ENCODE measurements around the gene AGPAT3.
A peak's percentile ranks its signal among the peaks of the same experiment; 100 is the strongest.

Gene AGPAT3

GRCh38 chr21:43937891-43938309 is 72.9 kb downstream of the AGPAT3 start:
- DNase-seq (ENCODE audit: low read depth): no peak

- peak; percentile 79 for DNase-seq (ENCODE audit: low read depth)
Measured at GRCh38 chr21:43938751-43939442, 73.9 kb downstream of the AGPAT3 start.

GRCh38 chr21:43939443-43940328 is 74.7 kb downstream of the AGPAT3 start:
- no peak for DNase-seq (ENCODE audit: low read depth)

DNA sequence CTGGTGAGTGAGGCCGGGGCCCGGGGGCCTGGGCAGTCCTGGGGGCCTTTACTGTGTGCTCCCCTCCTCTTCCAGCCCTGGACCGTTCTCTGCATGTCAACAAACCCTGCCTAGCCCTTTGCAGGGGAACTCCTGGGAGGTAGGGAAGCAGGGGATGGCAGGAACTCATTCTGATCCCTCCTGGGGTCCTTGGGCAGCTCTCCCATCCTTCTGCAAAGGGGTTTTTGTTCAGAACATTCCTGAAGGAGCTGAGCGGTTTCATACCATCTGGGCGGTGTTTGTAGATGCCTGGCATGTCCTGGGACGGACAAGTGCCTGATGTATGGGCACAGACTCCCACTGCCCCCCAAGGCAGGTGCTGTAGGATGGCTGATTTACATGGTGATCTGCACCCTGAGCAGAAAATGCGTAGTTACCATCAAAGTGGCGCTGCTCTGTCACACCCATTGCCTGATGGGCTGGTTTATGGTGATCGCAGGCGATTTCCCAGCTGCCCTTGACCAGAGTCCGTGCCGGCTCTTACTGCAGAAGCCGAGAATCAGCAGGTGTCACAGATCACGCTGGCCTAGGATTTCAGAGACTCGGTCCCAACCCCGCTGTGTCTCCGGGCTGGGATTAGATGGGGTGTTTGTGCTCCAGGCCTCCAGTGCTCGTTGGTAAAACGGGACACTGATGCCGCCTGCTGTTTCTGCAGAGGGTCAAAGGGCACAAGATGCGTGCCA is 75.5 kb downstream of the AGPAT3 start:
- DNase-seq (ENCODE audit: low read depth): no peak

GRCh38 chr21:43942201-43942600 is 77.2 kb downstream of the AGPAT3 start:
- DNase-seq (ENCODE audit: low read depth): no peak

GRCh38 chr21:43942621-43943020 is 77.6 kb downstream of the AGPAT3 start:
- DNase-seq (ENCODE audit: low read depth): no peak

DNA sequence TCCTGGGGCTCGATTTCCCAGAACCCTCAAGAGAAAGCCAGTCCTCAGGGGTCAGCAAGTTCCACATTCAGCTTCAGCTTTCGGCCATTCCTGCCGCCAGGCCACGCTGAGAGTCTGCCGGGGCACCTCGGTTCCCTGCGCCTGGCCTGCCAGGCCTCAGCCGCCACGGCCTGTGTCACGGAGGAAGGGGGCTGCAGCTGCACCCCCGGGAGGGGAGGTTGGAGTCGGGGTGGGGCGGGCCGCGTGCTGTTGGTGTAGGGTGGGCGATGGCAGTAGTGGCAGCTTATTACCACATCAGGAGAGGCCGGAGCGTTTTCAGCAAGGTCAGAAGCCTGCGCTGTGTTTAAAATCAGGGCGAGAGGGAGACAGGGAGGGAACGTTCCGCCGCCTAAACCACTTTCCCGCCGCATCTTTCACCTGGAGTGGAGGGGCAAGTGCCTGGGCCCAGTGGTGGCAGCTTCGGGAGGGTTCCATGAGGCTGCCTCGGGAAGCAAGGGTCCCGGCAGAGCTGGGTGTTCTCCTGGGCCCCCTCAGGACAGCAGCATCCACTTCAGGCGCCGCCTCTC is 78.6 kb downstream of the AGPAT3 start:
- no peak for DNase-seq (ENCODE audit: low read depth)

- DNase-seq (ENCODE audit: low read depth): no peak
Measured at GRCh38 chr21:43944078-43944633, 79.1 kb downstream of the AGPAT3 start.

DNA sequence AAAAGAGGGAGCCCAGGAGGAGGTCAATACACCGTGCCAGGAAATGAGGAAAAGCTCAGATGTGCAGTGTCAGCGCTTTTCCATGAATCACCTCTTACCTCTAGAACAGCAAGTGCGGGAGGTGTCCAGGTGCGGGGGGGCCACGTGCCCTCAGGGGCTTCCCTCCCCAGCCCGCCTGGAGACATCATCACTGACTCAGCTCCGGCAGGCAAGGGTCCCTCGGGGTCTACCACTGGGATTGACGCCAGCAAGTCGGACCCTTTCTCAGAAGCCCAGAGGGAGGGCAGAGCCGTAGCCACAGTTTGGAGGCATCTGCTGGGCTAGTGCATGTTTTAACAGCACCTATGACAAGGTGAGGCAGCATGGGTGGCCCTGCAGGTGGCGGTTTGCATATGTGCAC is 79.7 kb downstream of the AGPAT3 start:
- no peak for DNase-seq (ENCODE audit: low read depth)

GRCh38 chr21:43948740-43949498 is 83.9 kb downstream of the AGPAT3 start:
- no peak for DNase-seq (ENCODE audit: low read depth)

DNA sequence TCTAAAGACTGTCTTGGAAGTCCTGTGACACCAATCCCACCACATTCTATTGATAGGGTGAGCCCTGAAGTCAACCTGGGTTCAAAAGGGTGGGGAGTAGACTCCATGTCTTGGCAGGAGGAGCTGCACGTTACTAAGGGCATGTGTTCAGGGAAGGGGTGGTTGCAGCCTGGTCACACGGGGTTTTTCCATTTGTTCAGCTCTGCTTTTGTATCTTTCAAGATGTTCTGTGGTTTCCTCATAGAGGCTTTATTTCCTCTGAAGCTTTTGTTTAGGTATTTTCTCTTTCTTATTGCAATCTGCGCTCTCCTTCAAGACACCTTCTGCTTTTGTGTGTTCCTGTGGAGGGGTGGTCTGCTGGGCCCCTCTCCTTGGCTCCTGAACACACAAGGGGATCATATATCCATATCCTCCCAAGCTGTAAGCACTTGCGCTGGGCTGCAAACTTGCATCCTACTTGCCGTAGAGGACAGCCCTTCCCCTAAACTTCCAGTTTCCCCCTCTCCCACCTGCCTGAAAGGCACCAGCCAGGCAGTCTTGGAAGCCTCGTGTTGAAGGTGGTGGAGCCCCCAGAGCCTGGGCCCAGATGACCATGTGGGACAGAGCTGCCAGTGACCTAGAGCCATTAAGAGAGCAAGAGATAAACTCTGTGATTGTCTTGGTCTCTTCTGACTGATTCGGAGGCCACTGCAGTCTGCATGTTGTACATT is 84.6 kb downstream of the AGPAT3 start:
- no peak for DNase-seq (ENCODE audit: low read depth)

GRCh38 chr21:43950481-43950880 is 85.5 kb downstream of the AGPAT3 start:
- DNase-seq (ENCODE audit: low read depth): no peak

DNA sequence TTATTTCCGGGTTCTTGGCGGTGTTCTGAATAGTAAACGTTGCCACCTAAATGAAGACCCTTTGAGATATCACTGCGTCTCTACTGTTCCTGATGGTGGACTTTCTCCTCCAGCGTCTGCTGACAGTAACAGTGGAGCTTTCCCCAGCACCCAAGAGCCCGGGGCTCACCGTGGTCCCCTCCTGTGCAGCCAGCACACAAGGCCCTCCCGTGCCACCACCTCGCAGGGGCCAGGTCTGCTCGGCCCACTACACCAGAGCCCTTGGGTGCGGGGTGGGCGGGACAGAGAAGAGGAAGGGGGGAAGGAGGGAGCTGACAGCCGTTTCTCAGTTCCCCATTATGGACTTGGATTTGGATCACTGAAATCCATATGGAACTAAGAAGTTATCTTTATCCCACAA is 85.9 kb downstream of the AGPAT3 start:
- DNase-seq (ENCODE audit: low read depth): no peak

DNA sequence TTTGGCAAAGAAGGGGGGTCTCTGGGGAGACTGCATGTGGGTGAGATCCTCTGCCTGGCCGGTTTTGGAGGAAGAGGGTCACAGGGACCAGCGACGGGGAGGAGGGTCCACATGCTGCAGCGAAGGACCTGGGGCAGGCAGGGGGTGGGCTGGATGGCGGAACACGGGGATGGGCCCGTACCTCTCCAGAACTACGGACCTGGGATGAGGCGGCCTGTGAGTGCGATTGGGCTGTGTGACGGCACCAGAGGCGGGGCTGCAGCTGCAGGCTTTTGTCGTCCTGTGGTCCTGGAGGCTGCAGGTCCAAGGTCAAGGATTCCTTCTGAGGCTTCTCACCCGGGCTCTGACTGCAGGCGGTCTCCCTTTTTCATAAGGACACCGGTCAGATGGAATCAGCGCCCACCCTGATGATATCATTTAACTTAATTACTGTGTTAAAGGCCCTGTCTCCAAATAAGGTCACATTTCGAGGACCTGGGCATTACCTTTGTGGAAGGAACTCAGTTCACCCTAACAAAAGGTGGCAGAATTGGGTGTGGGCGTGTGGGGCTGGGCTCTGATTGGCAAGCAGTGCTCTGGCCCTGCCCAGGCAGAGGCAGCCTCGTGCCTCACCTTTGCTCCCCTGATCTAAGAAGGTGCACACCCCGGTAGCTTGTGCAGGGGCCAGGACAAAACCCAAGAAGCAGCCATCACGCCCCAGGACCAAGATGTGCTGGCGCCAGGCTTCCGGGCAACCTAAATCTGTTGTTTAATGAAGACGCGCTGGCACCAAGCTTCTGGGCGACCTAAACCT is 87.1 kb downstream of the AGPAT3 start:
- no peak for DNase-seq (ENCODE audit: low read depth)

DNA sequence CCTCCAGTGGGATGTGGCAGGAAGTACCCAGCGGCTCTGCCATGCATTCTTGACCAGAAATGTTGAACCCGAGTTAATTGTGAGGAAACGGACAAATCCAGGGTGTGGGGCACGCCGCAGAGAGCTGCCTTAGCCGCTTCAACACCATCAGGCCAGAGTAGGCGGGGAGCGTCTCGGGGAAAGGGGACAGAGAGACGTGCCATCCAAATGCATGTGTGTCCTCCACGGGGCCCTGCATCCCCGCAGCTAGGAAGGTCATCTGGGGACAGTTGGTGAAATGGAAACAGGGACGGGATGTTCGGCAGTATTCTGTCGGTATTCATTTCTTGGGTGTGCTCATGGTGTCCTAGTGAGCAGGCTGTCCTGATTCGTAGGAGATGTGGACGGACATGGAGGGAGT is 88.0 kb downstream of the AGPAT3 start:
- DNase-seq (ENCODE audit: low read depth): no peak

DNA sequence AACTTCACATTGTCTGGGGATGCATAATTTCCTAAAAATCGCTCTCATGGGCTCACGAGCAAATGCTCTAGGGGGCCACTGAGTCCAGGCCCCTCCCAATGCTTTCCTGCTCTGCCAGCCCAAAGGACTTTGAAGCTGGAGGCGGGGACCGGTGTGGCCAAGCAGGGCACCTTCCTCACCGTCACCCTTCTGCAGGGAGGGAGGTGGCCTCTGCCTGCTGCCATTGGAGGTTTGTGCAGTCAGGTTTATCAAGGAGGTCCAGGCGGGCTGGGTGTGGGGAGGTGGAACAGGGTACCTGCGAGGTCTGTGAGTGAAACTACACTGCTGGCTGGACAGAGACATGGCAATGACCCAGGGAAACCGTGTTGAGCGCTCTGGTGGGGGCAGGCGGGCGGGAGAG is 89.0 kb downstream of the AGPAT3 start:
- no peak for DNase-seq (ENCODE audit: low read depth)

- DNase-seq (ENCODE audit: low read depth): no peak
Measured at GRCh38 chr21:43954896-43955295, 89.9 kb downstream of the AGPAT3 start.

DNA sequence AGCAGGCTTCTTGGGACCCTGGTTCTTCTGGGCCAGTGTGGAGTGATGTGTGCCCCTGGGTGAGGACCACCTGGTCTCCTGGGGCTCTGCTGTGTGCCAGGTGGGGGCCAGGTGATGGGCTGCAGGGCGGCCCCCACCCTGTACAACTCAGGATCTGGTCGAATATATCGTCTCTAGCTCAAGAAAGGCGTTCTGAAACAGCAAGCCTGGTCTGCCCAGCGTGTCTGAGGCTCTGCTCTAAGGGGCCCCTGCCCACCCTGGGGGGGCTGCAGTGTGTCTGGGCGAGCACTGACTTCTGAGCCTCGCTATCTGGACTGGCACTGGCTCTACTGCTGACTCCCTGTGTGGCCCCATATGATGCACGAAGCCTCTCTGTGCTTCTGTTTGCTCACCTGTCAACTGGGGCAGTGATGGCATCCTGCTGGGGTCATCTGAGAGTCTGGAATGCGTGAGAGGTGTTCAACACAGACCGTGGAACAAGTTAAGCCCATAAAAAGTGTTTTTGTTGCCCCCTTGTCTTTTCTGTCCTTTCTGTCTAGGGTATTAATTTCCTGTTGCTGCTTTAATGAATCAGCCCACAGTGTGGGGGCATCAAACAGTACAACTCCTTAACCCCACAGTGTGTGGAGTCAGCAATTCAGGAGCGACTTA is 91.1 kb downstream of the AGPAT3 start:
- DNase-seq (ENCODE audit: low read depth): no peak

DNA sequence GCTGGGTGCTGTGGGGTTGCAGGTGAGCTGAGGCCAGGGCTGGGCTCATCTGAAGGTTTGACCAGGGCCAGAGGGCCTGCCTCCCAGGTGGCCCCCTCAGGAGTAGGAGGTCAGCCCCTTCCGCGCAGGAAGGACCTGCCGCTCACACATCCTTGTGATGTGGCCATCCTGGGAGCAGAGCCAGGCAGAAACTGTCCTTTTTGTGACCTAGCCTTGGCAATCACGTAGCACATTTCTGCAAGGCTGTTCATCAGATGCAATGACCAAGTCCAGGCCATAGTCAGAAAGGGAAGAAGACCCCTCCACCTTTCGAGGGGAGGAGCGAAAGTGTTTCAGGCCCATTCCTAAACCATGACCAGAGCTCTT is 91.6 kb downstream of the AGPAT3 start:
- DNase-seq (ENCODE audit: low read depth): no peak
